Common myeloid progenitor, CD34-positive (primary cell): ENCODE measurements around the gene ACAD11.

Source experiments
- CTCF ChIA-PET: fragments of 350-600 bp; sonication (Branson Sonifier 250); formaldehyde crosslinking; loops from one replicate; lab custom pipeline; 2021; ENCODE audit warnings: antibody characterized with exemption; lab: Charles Lee
- POLR2A ChIA-PET: fragments of 350-600 bp; sonication (Branson Sonifier 250); formaldehyde crosslinking; loops from one replicate; lab custom pipeline; 2021; ENCODE audit warnings: antibody characterized with exemption; lab: Charles Lee
- DNase-seq, 3 donors: peaks; one replicate each; pipeline versions ENCODE4 v3.0.0 to v3.0.0-alpha.2; 2013
- H3K27ac ChIP-seq, 2 experiments: 1 replicate in 1 of 2; 2 replicates in 1 of 2; pipeline ENCODE4 v1.7.0; 2013; ENCODE audit warnings: inconsistent platforms in 2 of 2, low read length in 2 of 2, mild to moderate bottlenecking in 2 of 2, low read depth in 1 of 2, moderate library complexity in 1 of 2; ENCODE audit not compliant: severe bottlenecking in 2 of 2, insufficient read depth in 1 of 2, poor library complexity in 1 of 2
- H3K27me3 ChIP-seq, 5 experiments: replicated peaks in 2 of 5; 1 replicate in 3 of 5; 2 replicates in 2 of 5; pipeline versions ENCODE4 v1.6.1 to v1.7.0; 2013; ENCODE audit warnings: low read length in 4 of 5, mild to moderate bottlenecking in 2 of 5, moderate library complexity in 2 of 5, inconsistent platforms in 1 of 5; ENCODE audit not compliant: insufficient read depth in 5 of 5, control insufficient read depth in 4 of 5
- H3K36me3 ChIP-seq, 4 experiments: 1 replicate in 2 of 4; 2 replicates in 2 of 4; pipeline versions ENCODE4 v1.6.1 to v1.7.0; 2013; ENCODE audit warnings: low read length in 3 of 4, control low read depth in 1 of 4, mild to moderate bottlenecking in 1 of 4; ENCODE audit not compliant: control insufficient read depth in 4 of 4, insufficient read depth in 4 of 4
- H3K4me1 ChIP-seq, 4 experiments: 1 replicate in 3 of 4; 2 replicates in 1 of 4; pipeline versions ENCODE4 v1.6.1 to v1.7.1; 2013; ENCODE audit warnings: low read length in 3 of 4, mild to moderate bottlenecking in 3 of 4, control low read depth in 1 of 4, inconsistent platforms in 1 of 4, moderate library complexity in 1 of 4; ENCODE audit not compliant: control insufficient read depth in 4 of 4, insufficient read depth in 4 of 4; ENCODE audit errors: control extremely low read depth in 1 of 4
- H3K4me3 ChIP-seq, 7 experiments: 1 replicate in 4 of 7; 2 replicates in 3 of 7; pipeline versions ENCODE4 v1.5.1 to v1.7.0; 2013; ENCODE audit warnings: mild to moderate bottlenecking in 7 of 7, low read length in 6 of 7, moderate library complexity in 6 of 7, inconsistent platforms in 2 of 7, low read depth in 2 of 7, control low read depth in 1 of 7; ENCODE audit not compliant: insufficient read depth in 4 of 7, control insufficient read depth in 1 of 7; ENCODE audit errors: extremely low read depth in 1 of 7
- H3K9me3 ChIP-seq, 5 experiments: 1 replicate in 4 of 5; 2 replicates in 1 of 5; pipeline versions ENCODE4 v1.6.1 to v1.7.1; 2013; ENCODE audit warnings: low read length in 4 of 5, mild to moderate bottlenecking in 2 of 5, inconsistent platforms in 1 of 5, low read depth in 1 of 5, moderate library complexity in 1 of 5; ENCODE audit not compliant: control insufficient read depth in 4 of 5, insufficient read depth in 2 of 5; ENCODE audit errors: control extremely low read depth in 1 of 5
- WGBS: methylation state at CpG from one replicate; pipeline ENCODE4 v1.1.5; 2013; ENCODE audit not compliant: insufficient coverage; 5-methylcytosine and 5-hydroxymethylcytosine counted together

The ACAD11 gene

DNA sequence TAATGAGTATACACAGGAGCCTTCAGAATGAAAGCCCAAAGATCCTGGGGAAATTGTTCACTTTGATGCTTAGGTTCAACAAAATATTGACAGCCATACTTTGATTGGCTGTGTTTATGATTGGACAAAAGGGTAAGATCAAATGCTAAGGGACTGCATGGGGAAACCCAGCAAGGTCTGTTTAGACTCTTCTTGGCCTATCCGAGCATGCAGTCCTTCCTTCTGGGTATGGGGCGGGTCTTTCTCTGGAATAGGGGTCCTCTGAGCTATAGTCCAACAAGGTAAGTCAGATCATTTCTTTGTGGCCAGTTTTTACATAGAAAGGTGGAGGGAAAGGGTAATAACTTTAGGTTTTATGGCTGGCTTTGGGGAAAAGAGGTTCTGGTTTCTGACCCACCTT lies 115.5 kb downstream of the ACAD11 start:
- Histone ChIP-seq H3K36me3 (peaks cover 6 to 22% (median 13%) of the 10 kb centered on the region in 4 experiments), H3K9me3 (peaks cover 0 to 4% (median 0%) of the 10 kb centered on the region in 5 experiments), H3K27me3 (no peaks in the 10 kb centered on the region), H3K27ac (no peak overlapping the region), H3K4me3 (no peak overlapping the region), H3K4me1 (peaks cover 0 to 25% (median 7%) of the 10 kb centered on the region in 4 experiments)
- ChIA-PET POLR2A (no interaction called here), CTCF (interaction anchor here (1.3 to 1.4 kb wide), 2 partner anchors 95 to 99 kb away, joined by 3 to 4 read pairs; no protein-coding TSS in a partner anchor)
- WGBS, result 95% methylated on average over 2 of the region's 2 CpGs
- DNase-seq, result no peak

DNA sequence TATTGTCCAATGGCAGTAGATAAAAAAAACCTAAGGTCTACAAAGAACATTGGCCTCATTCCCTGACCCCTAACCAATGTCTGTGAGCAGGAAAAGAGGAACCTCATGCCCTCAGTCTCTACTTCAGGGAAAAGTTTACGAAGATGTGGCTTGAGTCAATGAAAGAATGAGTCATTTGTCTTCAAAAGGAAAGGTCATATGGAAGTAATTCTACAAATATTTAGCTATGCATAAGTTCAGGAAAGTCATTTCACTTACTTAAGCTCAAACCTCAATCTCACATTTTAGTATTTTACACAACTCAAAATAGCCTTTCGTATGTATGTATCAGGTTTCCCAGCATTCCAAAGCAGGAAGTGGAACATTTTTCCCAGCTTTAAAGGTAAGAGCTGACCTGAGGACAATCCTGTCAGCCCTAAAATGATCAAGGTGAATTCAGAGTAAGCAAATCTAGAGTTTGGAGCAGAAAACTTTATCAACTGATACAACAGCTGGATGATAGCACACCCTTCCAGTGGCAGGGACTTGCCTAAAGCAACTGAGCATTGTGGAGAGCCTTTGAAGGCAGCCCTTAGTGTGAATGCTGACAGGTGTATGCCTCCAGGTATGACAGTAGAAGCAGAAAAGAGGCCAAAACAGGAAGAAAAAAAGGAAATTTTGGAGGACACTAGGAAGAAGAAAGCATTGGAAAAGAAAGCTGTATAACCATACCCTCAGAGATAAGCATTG lies 116.4 kb downstream of the ACAD11 start:
- Histone ChIP-seq H3K27me3 (no peaks in the 10 kb centered on the region), H3K9me3 (peaks cover 0 to 4% (median 0%) of the 10 kb centered on the region in 5 experiments), H3K4me1 (peaks cover 0 to 25% (median 7%) of the 10 kb centered on the region in 4 experiments), H3K36me3 (peaks cover 6 to 27% (median 19%) of the 10 kb centered on the region in 4 experiments), H3K4me3 (no peak overlapping the region), H3K27ac (no peak overlapping the region)
- 83% methylated on average over 1 of the region's 2 CpGs for WGBS
- ChIA-PET CTCF (interaction anchor here (1.1 to 1.4 kb wide), 4 partner anchors 9 to 113 kb away, joined by 3 to 4 read pairs (median 4); no protein-coding TSS in a partner anchor), POLR2A (interaction anchor here (1.1 kb wide), 1 partner anchor 93 kb away, joined by 3 read pairs; no protein-coding TSS in a partner anchor)
- peak in 2 of 3 donors; percentile 33 to 46 for DNase-seq

DNA sequence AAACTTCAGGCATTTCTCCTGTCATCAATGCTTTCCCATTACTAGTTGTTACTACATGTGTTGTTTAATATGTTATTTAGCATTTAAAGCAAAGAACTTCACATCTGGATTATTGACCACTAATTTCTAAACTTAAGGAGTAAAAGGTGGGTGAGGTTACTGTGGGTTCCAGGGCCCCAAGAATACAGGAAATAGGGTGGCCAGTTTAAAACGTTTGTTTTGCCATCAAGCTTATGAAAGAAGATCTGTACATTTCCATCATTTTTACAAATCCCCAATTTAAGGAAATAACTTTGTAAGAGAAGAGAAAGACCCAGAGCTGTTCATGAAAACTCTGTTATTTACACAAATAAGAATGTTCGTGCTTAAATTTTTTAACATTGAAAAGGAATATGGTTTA lies 117.0 kb downstream of the ACAD11 start:
- H3K4me1 ChIP-seq, result peaks cover 0 to 25% (median 7%) of the 10 kb centered on the region in 4 experiments
- ChIA-PET POLR2A (interaction anchor here (1.1 kb wide), 1 partner anchor 94 kb away, joined by 3 read pairs; no protein-coding TSS in a partner anchor), CTCF (interaction anchor here (1.1 to 1.4 kb wide), 4 partner anchors 9 to 113 kb away, joined by 3 to 4 read pairs (median 4); no protein-coding TSS in a partner anchor)
- no peak overlapping the region for H3K27ac ChIP-seq
- H3K36me3 ChIP-seq, result peaks cover 10 to 31% (median 20%) of the 10 kb centered on the region in 4 experiments
- WGBS, result no CpG with 5 or more reads among the region's 2 CpGs
- no peaks in the 10 kb centered on the region for H3K9me3 ChIP-seq
- no peaks in the 10 kb centered on the region for H3K27me3 ChIP-seq
- H3K4me3 ChIP-seq, result no peak overlapping the region
- peak in 1 of 3 donors; percentile 10 for DNase-seq

DNA sequence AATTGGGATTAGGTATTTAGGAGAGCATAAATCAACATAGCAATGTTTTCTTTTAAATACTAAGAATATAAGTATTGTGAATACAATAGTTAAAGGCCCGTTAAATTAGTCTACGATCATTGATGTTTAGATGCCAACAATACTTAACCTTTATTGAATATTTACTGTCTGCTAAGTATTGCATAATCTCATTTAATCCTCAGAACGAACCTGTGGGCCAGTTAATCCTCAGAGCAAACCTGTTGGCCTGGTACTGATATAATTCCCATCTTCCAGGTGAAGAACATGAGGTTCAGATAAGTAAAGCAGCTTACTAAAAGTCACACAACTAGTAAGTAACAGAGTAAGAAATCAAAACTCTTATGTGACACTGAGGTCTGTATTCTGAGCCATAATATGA lies 119.9 kb downstream of the ACAD11 start:
- H3K4me3 ChIP-seq, result no peak overlapping the region
- POLR2A ChIA-PET, result interaction anchor here (0.6 to 1.2 kb wide), 2 partner anchors 102 to 103 kb away, joined by 3 to 4 read pairs; no protein-coding TSS in a partner anchor
- H3K4me1 ChIP-seq, result peaks cover 0 to 18% (median 7%) of the 10 kb centered on the region in 4 experiments
- no peak for DNase-seq
- CTCF ChIA-PET, result interaction anchor here (10.2 kb wide), 1 partner anchor 101 kb away, joined by 179 read pairs; no protein-coding TSS in a partner anchor
- H3K36me3 ChIP-seq, result peaks cover 14 to 39% (median 31%) of the 10 kb centered on the region in 4 experiments
- no peaks in the 10 kb centered on the region for H3K9me3 ChIP-seq
- whole genome bisulfite sequencing, result no CpG with 5 or more reads among the region's 3 CpGs
- no peak overlapping the region for H3K27ac ChIP-seq
- H3K27me3 ChIP-seq, result no peaks in the 10 kb centered on the region

DNA sequence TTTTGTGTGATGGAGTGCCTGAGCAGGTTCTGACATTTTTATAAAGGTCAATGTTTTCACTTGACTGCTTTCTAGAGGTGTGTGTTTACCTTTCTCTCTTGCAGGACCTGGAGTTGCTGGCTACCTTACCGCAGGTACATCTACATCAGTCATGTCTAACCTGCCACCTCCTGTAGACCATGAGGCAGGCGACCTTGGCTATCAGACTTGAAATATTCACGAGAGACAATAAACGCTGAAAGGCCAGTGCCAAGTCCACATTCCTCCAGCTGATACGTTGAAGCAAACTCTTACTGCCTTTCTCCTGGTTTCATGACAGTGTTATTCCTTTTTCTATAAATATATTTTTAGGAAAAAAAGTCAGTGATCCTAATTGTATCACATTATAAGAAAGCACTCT lies 121.5 kb downstream of the ACAD11 start:
- no peaks in the 10 kb centered on the region for H3K9me3 ChIP-seq
- peaks cover 0 to 14% (median 5%) of the 10 kb centered on the region in 4 experiments for H3K4me1 ChIP-seq
- H3K36me3 ChIP-seq, result peaks cover 16 to 49% (median 41%) of the 10 kb centered on the region in 4 experiments
- H3K27ac ChIP-seq, result no peak overlapping the region
- WGBS, result no CpG with 5 or more reads among the region's 5 CpGs
- ChIA-PET POLR2A (no interaction called here), CTCF (interaction anchor here (0.7 to 10.2 kb wide), 7 partner anchors 11 to 147 kb away, joined by 3 to 179 read pairs (median 3); no protein-coding TSS in a partner anchor)
- H3K4me3 ChIP-seq, result no peak overlapping the region
- DNase-seq, result no peak
- H3K27me3 ChIP-seq, result no peaks in the 10 kb centered on the region

DNA sequence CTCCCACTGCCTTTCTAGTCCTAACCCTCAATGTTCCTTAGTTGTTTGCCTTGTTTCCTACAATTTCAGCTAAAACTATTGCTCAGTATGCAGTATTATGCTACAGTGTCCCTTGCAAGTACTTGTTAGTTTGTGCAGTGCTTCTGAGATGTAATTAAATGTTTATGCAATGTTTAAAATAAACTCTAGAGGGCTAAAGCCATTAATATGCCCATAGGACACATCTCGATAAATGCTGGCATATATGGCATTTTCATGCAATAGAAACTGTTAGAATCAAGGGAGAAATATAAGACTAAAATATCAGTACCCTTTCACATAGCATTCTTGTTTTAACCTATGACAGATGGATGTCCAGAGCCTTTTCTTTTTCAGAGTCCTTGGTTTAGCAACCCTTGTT lies 122.3 kb downstream of the ACAD11 start:
- H3K27ac ChIP-seq, result no peak overlapping the region
- H3K4me1 ChIP-seq, result peaks cover 0 to 6% (median 1%) of the 10 kb centered on the region in 4 experiments
- no peaks in the 10 kb centered on the region for H3K9me3 ChIP-seq
- WGBS, result no CpG with 5 or more reads among the region's 1 CpG
- peaks cover 16 to 49% (median 41%) of the 10 kb centered on the region in 4 experiments for H3K36me3 ChIP-seq
- no peaks in the 10 kb centered on the region for H3K27me3 ChIP-seq
- ChIA-PET CTCF (interaction anchor here (0.6 to 10.2 kb wide), 11 partner anchors 12 to 1992 kb away, joined by 3 to 179 read pairs (median 4); no protein-coding TSS in a partner anchor), POLR2A (no interaction called here)
- peak in 2 of 3 donors; percentile 5 to 8 for DNase-seq
- no peak overlapping the region for H3K4me3 ChIP-seq
